RCC 7860 (cell line): ENCODE data around the gene FLCN.

Experiments
- DNase-seq: peaks from one replicate; pipeline ENCODE4 v3.0.0-alpha.2; 2015; ENCODE audit warnings: low spot score
- FAIRE-seq: peaks from 2 replicates; lab custom pipeline; 2012; peaks lifted over from hg19 to GRCh38; lab: Jason Lieb, UNC

FLCN gene

DNA sequence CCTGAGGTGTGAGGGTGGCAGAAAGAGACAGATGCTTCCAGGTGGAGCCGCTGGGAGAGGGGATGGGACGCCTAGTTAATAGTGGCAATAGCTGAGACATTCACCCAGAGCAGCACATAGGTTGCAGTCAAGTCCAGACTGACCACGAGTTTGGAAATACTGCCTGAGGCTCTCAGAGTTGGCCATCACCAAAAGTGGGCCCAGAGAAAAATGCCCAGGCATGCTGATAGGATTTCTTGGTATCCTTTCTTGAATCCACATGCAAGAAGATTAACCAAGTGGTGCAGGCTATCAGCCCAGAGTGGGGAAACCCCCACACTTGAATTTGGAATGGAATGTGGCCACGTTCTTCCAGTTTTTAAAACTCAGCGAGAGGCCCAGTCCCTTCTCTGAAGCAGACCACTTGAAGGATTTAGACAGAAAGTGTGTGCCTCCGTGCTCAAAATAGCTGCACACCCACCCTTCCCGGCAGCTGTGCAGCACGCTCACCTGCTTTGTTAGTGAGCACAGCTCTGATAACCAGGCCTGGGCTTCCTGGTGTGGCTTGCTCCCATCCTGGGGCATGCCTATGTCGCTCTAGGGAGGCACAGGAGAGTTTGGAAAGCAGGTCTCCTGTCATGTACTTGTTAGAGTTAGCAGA is 66.5 kb downstream of the FLCN start:
- FAIRE-seq (no peak), DNase-seq (no peak)

DNA sequence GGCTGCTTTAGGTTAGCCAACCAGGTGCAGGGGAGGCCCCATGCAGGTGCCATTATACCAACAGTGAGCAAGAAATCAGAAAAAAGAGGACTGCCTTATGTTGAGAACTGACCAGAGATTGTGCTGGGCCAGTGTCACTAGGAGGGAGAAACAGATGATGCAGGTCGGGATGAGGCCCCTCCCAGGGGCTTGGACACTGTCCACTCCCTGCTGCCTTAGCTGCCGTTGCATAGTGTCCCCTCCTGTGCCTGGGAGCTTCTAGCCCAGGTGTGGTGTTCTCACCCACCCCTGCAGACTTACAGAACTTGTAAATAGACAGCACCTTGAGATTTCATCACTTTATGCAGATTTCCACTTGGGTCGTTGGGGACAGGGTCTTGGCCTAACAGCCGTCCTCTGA is 67.6 kb downstream of the FLCN start:
- no peak for FAIRE-seq
- DNase-seq = no peak

DNA sequence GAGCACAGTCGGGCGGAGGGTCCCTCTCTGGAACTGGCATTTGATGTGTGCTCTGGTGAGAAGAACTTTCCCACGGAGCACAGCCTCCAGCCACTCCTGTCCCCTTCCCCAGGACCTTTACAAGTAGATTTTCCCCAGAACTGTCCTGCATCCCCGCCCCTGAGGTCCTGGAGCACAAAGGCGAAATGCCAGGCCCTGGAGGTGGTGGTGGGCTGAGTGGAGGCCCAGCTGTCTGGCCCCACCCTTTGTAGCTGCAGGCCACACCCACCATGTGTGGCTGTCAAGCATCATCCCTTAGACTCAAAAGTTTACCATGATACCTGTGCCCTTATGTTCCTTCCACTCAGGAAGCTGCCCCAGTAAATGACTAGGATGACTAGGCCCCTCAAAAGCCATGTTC is 68.6 kb downstream of the FLCN start:
- DNase-seq (no peak), FAIRE-seq (no peak)

DNA sequence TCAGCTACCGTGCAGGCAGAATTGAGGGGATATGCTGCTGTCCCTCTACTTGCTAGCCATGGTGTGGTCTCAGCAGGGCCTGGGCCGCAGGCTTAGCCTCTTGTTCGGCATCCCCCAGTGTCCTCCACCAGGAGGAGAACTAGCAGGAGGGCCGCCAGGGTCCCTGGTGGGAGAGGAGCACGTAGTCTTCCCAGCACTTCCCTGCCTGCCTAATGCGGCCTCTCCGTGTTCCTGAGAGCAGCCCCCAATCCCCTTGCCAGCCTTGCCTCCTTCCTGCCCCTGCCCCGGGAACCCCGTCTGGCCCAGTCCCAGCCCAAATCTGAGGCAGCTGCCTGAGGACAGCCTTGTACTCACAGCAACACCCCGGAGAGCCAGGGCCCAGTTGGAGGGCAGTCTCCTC is 69.0 kb downstream of the FLCN start:
- DNase-seq (no peak), FAIRE-seq (no peak)

DNA sequence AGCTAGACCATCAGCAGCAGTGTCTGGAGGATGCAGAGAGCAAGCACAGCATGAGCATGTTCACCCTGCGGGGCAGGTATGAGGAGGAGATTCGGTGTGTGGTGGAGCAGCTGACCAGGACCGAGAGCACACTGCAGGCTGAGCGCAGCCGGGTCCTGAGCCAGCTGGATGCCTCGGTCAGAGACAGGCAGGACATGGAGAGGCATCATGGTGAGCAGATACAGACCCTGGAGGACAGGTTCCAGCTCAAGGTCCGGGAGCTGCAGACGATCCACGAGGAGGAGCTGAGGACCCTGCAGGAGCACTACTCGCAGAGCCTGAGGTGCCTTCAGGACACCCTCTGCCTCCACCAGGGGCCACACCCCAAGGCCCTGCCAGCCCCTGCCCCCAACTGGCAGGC is 69.6 kb downstream of the FLCN start:
- no peak for DNase-seq
- FAIRE-seq = no peak

DNA sequence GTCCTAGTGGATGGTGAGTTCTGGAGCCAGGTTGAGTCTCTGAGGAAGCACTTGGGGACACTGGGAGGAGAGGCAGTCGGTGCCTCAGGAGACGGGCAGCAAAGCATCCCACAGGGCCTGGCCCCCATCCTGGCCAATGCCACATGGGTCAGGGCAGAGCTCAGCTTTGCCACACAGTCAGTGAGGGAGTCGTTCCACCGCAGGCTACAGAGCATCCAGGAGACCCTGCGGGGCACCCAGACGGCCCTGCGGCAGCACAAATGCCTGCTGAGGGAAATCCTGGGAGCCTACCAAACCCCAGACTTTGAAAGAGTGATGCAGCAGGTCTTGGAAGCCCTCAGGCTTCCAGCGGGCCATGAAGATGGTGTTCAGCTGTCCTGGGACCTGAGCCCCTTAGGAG is 70.5 kb downstream of the FLCN start:
- no peak for FAIRE-seq
- no peak for DNase-seq

DNA sequence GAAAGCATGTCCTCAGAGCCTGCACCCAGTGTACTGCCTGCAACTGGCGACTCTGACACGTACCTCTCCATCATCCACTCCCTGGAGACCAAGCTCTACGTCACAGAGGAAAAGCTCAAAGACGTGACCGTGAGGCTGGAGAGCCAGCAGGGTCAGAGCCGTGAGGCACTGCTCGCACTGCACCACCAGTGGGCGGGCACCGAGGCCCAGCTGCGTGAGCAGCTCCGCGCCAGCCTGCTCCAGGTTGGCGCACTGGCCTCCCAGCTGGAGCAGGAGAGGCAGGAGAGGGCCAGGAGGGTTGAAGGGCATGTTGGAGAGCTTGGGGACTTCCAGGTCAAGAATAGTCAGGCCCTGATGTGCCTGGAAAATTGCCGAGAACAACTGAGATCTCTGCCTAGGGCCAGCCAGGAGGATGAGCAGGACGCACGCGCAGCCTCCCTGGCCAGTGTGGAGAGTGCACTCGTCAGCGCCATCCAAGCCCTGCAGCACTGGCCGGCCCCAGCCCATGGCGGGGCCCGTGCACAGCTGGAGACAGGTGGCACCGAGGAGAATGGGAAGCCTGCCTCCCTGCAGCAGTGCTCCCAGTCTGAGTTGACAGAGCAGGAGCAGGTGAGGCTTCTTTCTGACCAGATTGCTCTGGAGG is 71.2 kb downstream of the FLCN start:
- DNase-seq = no peak
- FAIRE-seq = no peak

DNA sequence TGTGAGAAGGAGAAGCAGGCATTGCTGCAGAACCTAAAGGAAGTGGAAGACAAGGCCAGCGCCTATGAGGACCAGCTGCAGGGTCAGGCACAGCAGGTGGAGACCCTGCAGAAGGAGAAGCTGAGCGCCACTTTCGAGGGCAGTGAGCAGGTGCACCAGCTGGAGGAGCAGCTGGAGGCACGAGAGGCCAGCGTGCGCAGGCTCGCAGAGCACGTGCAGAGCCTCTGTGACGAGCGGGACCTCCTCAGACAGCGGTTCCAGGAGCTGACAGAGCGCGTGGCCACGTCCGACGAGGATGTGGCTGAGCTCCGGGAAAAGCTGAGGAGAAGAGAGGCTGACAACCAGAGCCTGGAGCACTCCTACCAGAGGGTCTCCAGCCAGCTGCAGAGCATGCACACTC is 72.3 kb downstream of the FLCN start:
- DNase-seq (no peak), FAIRE-seq (no peak)

DNA sequence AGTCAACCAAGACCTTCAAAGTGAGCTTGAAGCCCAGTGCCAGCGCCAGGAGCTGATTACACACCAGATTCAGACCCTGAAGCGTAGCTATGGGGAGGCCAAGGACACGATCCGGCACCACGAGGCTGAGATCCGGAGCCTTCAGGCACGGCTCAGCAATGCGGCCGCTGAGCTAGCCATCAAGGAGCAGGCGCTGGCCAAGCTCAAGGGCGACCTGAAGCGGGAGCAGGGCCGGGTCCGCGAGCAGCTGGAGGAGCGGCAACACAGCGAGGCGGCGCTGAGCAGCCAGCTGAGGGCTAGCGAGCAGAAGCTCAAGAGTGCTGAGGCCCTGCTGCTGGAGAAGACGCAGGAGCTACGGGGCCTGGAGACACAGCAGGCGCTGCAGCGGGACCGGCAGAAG is 72.8 kb downstream of the FLCN start:
- no peak for FAIRE-seq
- DNase-seq = no peak
